Neutrophil (primary cell): ENCODE data around the gene S100A10.

Source experiments
- H3K27ac ChIP-seq: fragments of 200-600 bp; sonication (generic); 2 replicates; pipeline ENCODE4 v1.5.1; 2016; ENCODE audit warnings: mild to moderate bottlenecking, moderate library complexity
- H3K27me3 ChIP-seq: fragments of 200-600 bp; sonication (generic); 2 replicates; pipeline ENCODE4 v1.6.0; 2016; ENCODE audit warnings: mild to moderate bottlenecking
- H3K36me3 ChIP-seq: fragments of 200-600 bp; sonication (generic); 2 replicates; pipeline ENCODE4 v1.5.1; 2017
- H3K4me1 ChIP-seq, 2 experiments: fragments of 200-600 bp in 1 of 2; sonication (generic) in 1 of 2; 1 replicate in 1 of 2; 2 replicates in 1 of 2; pipeline versions ENCODE4 v1.5.1 to v1.6.1; 2013 to 2016; ENCODE audit warnings: low read depth in 1 of 2, low read length in 1 of 2, mild to moderate bottlenecking in 1 of 2, moderate library complexity in 1 of 2; ENCODE audit not compliant: control insufficient read depth in 1 of 2, insufficient read depth in 1 of 2
- H3K4me3 ChIP-seq, 2 experiments: fragments of 200-600 bp in 1 of 2; sonication (generic) in 1 of 2; 1 replicate in 1 of 2; 2 replicates in 1 of 2; pipeline ENCODE4 v1.5.1; 2013 to 2016; ENCODE audit warnings: low read depth in 1 of 2, low read length in 1 of 2, mild to moderate bottlenecking in 1 of 2, moderate library complexity in 1 of 2
- H3K9me3 ChIP-seq: fragments of 200-600 bp; sonication (generic); 2 replicates; pipeline ENCODE4 v1.5.1; 2016
- TF ChIP-seq, protein P1 (sequence below): fragments of 200-600 bp; sonication (generic); IDR thresholded peaks from 2 replicates; pipeline ENCODE4 v1.5.1; 2016; ENCODE audit warnings: antibody characterized with exemption

S100A10 gene

DNA sequence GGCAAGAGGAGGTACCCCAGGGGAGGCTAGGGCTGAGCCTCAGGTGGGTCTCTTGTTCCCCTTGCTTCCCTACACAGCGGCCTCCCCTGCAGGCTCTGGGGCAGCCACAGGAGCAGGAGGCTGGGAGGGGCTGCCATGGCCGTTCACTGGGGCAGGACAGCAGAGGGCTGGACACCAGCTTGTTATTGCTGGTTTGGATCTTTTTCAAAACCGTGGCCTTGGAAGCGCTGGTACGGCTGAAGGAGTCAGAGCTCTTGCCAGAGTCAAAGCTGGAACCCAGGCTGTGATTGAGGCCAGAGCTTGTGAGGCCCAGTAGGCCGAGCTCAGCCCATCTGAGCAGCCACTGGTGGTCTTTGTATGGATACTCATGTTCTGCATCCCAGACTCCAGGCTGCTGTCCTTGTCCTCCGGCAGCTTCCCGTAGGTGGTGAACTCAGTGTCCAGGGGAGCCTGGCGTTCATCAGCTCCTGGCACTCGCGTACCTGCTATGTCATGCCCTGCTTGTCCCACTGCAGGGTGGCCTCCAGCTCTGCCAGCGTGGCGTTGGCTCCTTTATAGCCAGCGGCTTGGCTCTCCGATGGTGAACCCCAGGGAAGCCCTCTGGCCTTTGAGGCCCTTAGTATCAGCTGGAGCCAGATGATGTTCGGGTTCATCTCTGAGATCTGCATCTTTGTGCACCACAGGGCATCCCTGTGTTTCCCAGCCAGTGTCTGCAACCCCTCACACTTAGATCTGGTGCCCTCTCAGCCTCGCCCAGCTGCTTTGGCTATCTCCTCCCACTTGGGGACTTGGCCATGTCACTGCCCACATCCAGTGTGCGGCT is 44.1 kb downstream of the S100A10 start:
- Histone ChIP-seq H3K9me3 (no peaks in the 10 kb centered on the region), H3K4me3 (no peak overlapping the region), H3K27me3 (no peaks in the 10 kb centered on the region), H3K4me1 (peaks cover 5 to 25% of the 10 kb centered on the region in 2 experiments), H3K36me3 (no peaks in the 10 kb centered on the region), H3K27ac (no peak overlapping the region)
- TF ChIP-seq, protein P1, sequence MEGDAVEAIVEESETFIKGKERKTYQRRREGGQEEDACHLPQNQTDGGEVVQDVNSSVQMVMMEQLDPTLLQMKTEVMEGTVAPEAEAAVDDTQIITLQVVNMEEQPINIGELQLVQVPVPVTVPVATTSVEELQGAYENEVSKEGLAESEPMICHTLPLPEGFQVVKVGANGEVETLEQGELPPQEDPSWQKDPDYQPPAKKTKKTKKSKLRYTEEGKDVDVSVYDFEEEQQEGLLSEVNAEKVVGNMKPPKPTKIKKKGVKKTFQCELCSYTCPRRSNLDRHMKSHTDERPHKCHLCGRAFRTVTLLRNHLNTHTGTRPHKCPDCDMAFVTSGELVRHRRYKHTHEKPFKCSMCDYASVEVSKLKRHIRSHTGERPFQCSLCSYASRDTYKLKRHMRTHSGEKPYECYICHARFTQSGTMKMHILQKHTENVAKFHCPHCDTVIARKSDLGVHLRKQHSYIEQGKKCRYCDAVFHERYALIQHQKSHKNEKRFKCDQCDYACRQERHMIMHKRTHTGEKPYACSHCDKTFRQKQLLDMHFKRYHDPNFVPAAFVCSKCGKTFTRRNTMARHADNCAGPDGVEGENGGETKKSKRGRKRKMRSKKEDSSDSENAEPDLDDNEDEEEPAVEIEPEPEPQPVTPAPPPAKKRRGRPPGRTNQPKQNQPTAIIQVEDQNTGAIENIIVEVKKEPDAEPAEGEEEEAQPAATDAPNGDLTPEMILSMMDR: no peak

DNA sequence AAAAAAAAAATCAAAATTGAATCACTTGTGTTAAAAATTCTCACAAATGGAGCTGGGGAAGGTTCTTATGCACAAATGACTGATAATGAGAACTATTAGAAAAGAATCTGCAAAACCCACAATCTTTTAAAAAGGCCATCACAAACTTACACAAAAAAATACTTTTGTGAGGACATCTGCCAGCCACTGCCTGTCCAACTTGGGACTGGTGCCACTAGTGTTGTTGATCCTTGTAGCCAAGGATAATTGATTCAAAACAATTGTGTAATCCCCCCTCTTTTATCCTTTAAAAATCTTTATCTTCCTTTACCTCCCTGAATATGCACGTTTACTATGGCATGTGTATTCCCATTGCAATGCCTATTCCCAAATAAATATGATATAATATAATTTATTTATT is 45.2 kb downstream of the S100A10 start:
- Histone ChIP-seq H3K27me3 (no peaks in the 10 kb centered on the region), H3K36me3 (no peaks in the 10 kb centered on the region), H3K4me3 (no peak overlapping the region), H3K9me3 (no peaks in the 10 kb centered on the region), H3K27ac (no peak overlapping the region), H3K4me1 (peaks cover 5 to 31% of the 10 kb centered on the region in 2 experiments)
- TF ChIP-seq, protein P1: no peak

DNA sequence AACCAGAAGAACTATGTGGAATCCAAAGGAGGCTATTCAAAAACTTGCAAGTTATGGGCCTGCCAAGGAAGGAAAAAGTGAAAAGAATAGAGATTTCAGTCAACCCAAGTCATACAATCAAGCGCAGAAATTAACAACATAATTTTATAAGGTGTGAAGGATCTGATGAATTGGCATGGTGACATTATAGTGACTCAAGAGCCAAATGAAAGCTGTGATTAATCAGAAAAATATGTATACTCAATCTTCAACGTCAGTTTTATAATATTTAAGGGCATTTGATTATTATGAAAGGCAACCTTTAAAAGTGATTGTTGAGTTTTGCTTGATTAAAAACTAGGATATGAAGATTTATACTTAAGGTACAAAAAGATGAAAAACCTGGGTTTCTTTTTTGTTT is 46.5 kb downstream of the S100A10 start:
- H3K9me3 ChIP-seq: no peaks in the 10 kb centered on the region
- no peaks in the 10 kb centered on the region for H3K36me3 ChIP-seq
- no peak overlapping the region for H3K4me3 ChIP-seq
- TF ChIP-seq, protein P1: no peak
- no peaks in the 10 kb centered on the region for H3K27me3 ChIP-seq
- H3K4me1 ChIP-seq: peaks cover 5 to 31% of the 10 kb centered on the region in 2 experiments
- peak overlapping the region; percentile 86 for H3K27ac ChIP-seq

DNA sequence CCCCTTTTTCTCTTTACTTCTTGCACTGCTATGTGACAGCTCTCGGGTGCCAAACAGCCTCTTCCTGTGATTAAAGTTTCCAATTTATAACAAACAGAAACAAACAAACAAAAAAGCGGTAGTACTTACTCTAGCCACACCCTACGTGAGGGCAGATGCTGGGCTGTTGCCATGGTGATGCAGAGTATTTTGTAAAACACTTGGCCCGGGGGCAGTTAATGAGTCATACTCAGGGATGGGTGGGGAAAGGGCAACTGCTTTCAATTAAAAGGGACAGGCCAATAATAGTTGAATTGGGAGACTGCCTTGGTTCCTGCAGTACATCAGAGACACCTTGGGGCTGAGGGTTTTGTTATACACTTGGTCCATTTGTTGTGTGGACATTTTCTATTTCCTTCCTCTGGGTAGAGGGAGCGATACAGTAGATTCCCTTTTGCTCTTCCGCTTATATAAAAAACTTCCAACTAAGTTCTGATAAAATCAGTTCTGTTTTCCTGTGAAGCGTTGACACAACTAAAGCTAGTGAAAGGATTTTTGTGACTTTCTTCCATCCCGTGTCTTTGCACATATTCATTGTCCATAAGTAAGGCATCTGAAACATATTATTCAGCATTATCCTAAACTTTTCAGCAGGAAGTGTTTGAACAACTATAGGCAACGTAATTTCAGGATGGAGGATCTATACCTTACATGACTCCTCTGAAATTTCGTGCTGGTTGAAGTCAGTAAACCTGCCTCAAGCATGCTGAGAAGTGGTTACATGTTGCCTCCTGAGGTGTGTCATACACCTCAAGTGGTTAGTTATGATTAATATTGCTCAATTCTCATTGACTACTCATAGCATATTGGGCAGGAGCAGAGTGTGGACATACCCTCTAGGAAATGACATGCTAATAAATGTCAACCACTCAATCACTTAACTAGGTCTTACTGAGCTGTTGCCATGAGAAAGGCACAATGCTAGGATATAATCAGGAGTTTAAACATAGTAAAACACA is 47.6 kb downstream of the S100A10 start:
- TF ChIP-seq, protein P1: peak; percentile 30
- peaks cover 5 to 31% of the 10 kb centered on the region in 2 experiments for H3K4me1 ChIP-seq

DNA sequence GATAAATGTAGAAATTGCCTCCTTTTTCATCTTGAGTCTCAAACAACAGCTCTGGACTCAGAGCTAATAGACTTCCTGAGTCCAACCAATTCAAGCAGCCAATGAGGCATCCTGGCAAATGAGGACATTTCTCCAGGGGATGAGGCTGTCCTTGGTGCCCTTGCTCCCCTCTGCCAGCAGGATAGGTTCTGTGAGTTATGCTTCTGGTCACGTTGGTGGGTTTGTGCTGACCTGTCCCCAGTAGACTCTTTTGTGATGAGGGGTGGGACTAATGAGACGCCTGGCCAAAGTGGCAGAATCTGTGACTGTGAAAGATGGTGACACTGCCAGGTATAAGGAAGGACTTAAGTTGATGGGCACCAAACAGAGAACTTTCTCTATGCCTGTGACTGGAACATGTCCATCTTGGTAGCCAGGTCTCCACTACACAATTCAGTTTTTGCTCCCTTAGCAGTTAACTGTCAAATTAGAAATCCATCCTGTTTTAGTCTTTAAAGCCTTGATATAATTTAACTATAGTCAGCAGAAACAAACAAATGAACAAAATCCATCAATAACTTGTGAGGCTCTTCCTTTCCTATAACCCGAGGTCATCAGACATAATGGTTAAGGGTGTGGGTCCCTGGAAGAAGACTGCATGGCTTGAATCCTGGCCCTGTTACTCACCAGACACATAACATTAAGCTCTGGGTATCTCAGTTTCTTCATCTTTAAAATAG is 48.6 kb downstream of the S100A10 start:
- Histone ChIP-seq H3K27me3 (no peaks in the 10 kb centered on the region), H3K9me3 (no peaks in the 10 kb centered on the region), H3K4me1 (peaks cover 5 to 31% of the 10 kb centered on the region in 2 experiments), H3K27ac (peak overlapping the region; percentile 86), H3K36me3 (no peaks in the 10 kb centered on the region), H3K4me3 (peak overlapping the region in 1 of 2 experiments; percentile 28)
- TF ChIP-seq, protein P1: no peak

More for the DNA sequence above, 47.6 kb downstream of the S100A10 start:
- Histone ChIP-seq H3K36me3 (no peaks in the 10 kb centered on the region), H3K9me3 (no peaks in the 10 kb centered on the region), H3K27me3 (no peaks in the 10 kb centered on the region), H3K27ac (peak overlapping the region; percentile 86), H3K4me3 (peak overlapping the region in 1 of 2 experiments; percentile 28)
